Endothelial cell of umbilical vein (primary cell): ENCODE results near the gene NPSR1. TPM values are rescaled to one million over a fixed set of nuclear protein-coding genes. Genes with fewer than 3 reads are reported as not detected.

Source experiments
- polyA plus RNA-seq, 4 experiments: library from polyadenylated mRNA; depleted of rRNA in 3 of 4; stranded (reverse) in 3 of 4; unstranded in 1 of 4; fragments of >200 nt; gene quantifications; 2 replicates each; pipeline versions ENCODE4 v1.2.1 to v1.2.3, GENCODE V29; 2011 to 2012; ENCODE audit warnings: missing spikeins in 1 of 4
- small RNA-seq: library from RNA; depleted of rRNA; stranded (forward); fragments of <200 nt; gene quantifications from one replicate; pipeline ENCODE3, GENCODE V24; 2012; ENCODE audit warnings: low replicate concordance, low read depth; ENCODE audit not compliant: insufficient read depth, insufficient read length
- total RNA-seq: library from RNA; stranded (reverse); gene quantifications from 2 replicates; pipeline ENCODE4 v1.2.3, GENCODE V29; 2021

Gene NPSR1
- total and polyA plus RNA-seq, 2 donors (not counting 3 experiments of a cell fraction or from before 2014, with no cell fraction given) = not detected

Small RNA genes within 50 kb of the gene (small RNA-seq; reads per million reads assigned to genes)
- gene RF00322 = not detected
- not detected for gene RN7SL132P
